HG03196 (cell line): ENCODE results near the gene KRT6A.
"Not testable (repeated sequence)": the region's sequence is repeated elsewhere in the genome, so short reads cannot be mapped to it uniquely, and the experiment has no call there.

Source experiments
- ATAC-seq: cut with Tn5 transposase; IDR thresholded peaks from one replicate; pipeline ENCODE4 v1.9.1; 2021; ENCODE audit not compliant: unreplicated experiment

KRT6A gene

GRCh38 chr12:52506858-52507715 lies 14.0 kb upstream of the KRT6A start:
- ATAC-seq = no peak

GRCh38 chr12:52502877-52503276 lies 9.8 kb upstream of the KRT6A start:
- no peak for ATAC-seq

- no peak for ATAC-seq
These were observed 8.4 kb upstream of the KRT6A start for GRCh38 chr12:52501490-52501889.

GRCh38 chr12:52500574-52500973 lies 7.5 kb upstream of the KRT6A start:
- not testable (repeated sequence) for ATAC-seq

GRCh38 chr12:52499806-52500560 lies 6.9 kb upstream of the KRT6A start:
- no peak for ATAC-seq

- no peak for ATAC-seq
These were observed 5.9 kb upstream of the KRT6A start for GRCh38 chr12:52498946-52499345.

- ATAC-seq = no peak
These were observed 4.9 kb upstream of the KRT6A start for GRCh38 chr12:52497975-52498374.

- ATAC-seq = no peak
These were observed 3.6 kb upstream of the KRT6A start for GRCh38 chr12:52496590-52497071.

GRCh38 chr12:52496054-52496453 lies 3.0 kb upstream of the KRT6A start:
- no peak for ATAC-seq

- no peak for ATAC-seq
These were observed 2.3 kb upstream of the KRT6A start for GRCh38 chr12:52495389-52495788.

- ATAC-seq = no peak
These were observed 1.5 kb upstream of the KRT6A start for GRCh38 chr12:52494518-52494917.

- no peak for ATAC-seq
These were observed 1.0 kb upstream of the KRT6A start for GRCh38 chr12:52494100-52494499.

- not testable (repeated sequence) for ATAC-seq
These were observed 652 bp downstream of the KRT6A start for GRCh38 chr12:52492405-52492804.

GRCh38 chr12:52491495-52491894 lies 1.6 kb downstream of the KRT6A start:
- ATAC-seq = not testable (repeated sequence)

- no peak for ATAC-seq
These were observed 4.3 kb downstream of the KRT6A start for GRCh38 chr12:52488736-52489135.

GRCh38 chr12:52487744-52488443 lies 5.2 kb downstream of the KRT6A start:
- not testable (repeated sequence) for ATAC-seq

- ATAC-seq = no peak
These were observed 5.8 kb downstream of the KRT6A start for GRCh38 chr12:52487211-52487610.

GRCh38 chr12:52486166-52487105 lies 6.6 kb downstream of the KRT6A start:
- ATAC-seq = no peak

GRCh38 chr12:52480073-52480472 lies 13.0 kb downstream of the KRT6A start:
- ATAC-seq = no peak

- ATAC-seq = no peak
These were observed 15.4 kb downstream of the KRT6A start for GRCh38 chr12:52477651-52478050.
